ENCODE data around the gene PLBD2. TPM values are rescaled to one million over a fixed set of nuclear protein-coding genes. Genes with fewer than 3 reads are reported as not detected.

Gene PLBD2
- total RNA-seq, 1 donor from 2014 or later: 52.2 TPM

- H3K27ac Mint-ChIP-seq (ENCODE audit: unreplicated experiment): no peak overlapping the region
Measured at GRCh38 chr12:113401066-113402000, 42.9 kb downstream of the PLBD2 start.

GRCh38 chr12:113402586-113403260 lies 44.3 kb downstream of the PLBD2 start:
- no peaks in the 10 kb centered on the region for H3K9me3 ChIP-seq (ENCODE audit: insufficient read depth, low read depth, low read length)
- H3K27ac Mint-ChIP-seq (ENCODE audit: unreplicated experiment): no peak overlapping the region
- no peak overlapping the region for H3K4me3 Mint-ChIP-seq (ENCODE audit: unreplicated experiment)
- no peak overlapping the region for H2AFZ ChIP-seq (ENCODE audit: low read depth, low read length)
- H3K4me3 ChIP-seq (ENCODE audit: insufficient read depth, low read depth, low read length): no peak overlapping the region
- no peaks in the 10 kb centered on the region for H3K27me3 ChIP-seq (ENCODE audit: insufficient read depth, low read length)
- H3K36me3 ChIP-seq (ENCODE audit: insufficient read depth, low read length): no peaks in the 10 kb centered on the region
- H3K27me3 Mint-ChIP-seq (ENCODE audit: low read depth, unreplicated experiment): peaks cover 15% of the 10 kb centered on the region
- H3K36me3 Mint-ChIP-seq (ENCODE audit: low read depth, unreplicated experiment): no peaks in the 10 kb centered on the region
- DNase-seq (ENCODE audit: low read depth): no peak
- H3K27ac ChIP-seq (ENCODE audit: low read depth, low read length): no peak overlapping the region
- H3K9me3 Mint-ChIP-seq (ENCODE audit: unreplicated experiment): no peaks in the 10 kb centered on the region
- H3K4me1 ChIP-seq (ENCODE audit: insufficient read depth, low read length): no peaks in the 10 kb centered on the region
- no peak for TF ChIP-seq CTCF (IDR thresholded peaks at IDR 0.05; ENCODE audit: insufficient read depth, low read depth, low read length)
- no peak for TF ChIP-seq EZH2 (IDR thresholded peaks at IDR 0.05; ENCODE audit: insufficient read depth, low read length)
- H3K4me2 ChIP-seq (ENCODE audit: low read length): no peak overlapping the region
- H3K79me2 ChIP-seq (ENCODE audit: insufficient read depth, low read length): no peaks in the 10 kb centered on the region
- FAIRE-seq: no peak
- H3K9ac ChIP-seq (ENCODE audit: low read length): no peak overlapping the region
- H4K20me1 ChIP-seq (ENCODE audit: insufficient read depth, low read length): no peaks in the 10 kb centered on the region
- H3K4me1 Mint-ChIP-seq (ENCODE audit: low read depth, unreplicated experiment): no peaks in the 10 kb centered on the region

More at GRCh38 chr12:113401066-113402000, 42.9 kb downstream of the PLBD2 start:
- H3K27me3 ChIP-seq (ENCODE audit: insufficient read depth, low read length): peaks cover 4% of the 10 kb centered on the region
- Mint-ChIP-seq H3K27me3 (ENCODE audit: low read depth, unreplicated experiment) (peaks cover 18% of the 10 kb centered on the region), H3K4me3 (ENCODE audit: unreplicated experiment) (no peak overlapping the region), H3K9me3 (ENCODE audit: unreplicated experiment) (no peaks in the 10 kb centered on the region), H3K36me3 (ENCODE audit: low read depth, unreplicated experiment) (no peaks in the 10 kb centered on the region), H3K4me1 (ENCODE audit: low read depth, unreplicated experiment) (no peaks in the 10 kb centered on the region)
- H3K4me2 ChIP-seq (ENCODE audit: low read length): no peak overlapping the region
- no peak overlapping the region for H3K27ac ChIP-seq (ENCODE audit: low read depth, low read length)
- H3K9me3 ChIP-seq (ENCODE audit: insufficient read depth, low read depth, low read length): no peaks in the 10 kb centered on the region
- H3K4me1 ChIP-seq (ENCODE audit: insufficient read depth, low read length): no peaks in the 10 kb centered on the region
- TF ChIP-seq CTCF (IDR thresholded peaks at IDR 0.05; ENCODE audit: insufficient read depth, low read depth, low read length) (no peak), EZH2 (IDR thresholded peaks at IDR 0.05; ENCODE audit: insufficient read depth, low read length) (no peak)
- no peak for FAIRE-seq
- no peak overlapping the region for H3K4me3 ChIP-seq (ENCODE audit: insufficient read depth, low read depth, low read length)
- no peak for DNase-seq (ENCODE audit: low read depth)
- H3K36me3 ChIP-seq (ENCODE audit: insufficient read depth, low read length): no peaks in the 10 kb centered on the region
- no peak overlapping the region for H2AFZ ChIP-seq (ENCODE audit: low read depth, low read length)
- H3K79me2 ChIP-seq (ENCODE audit: insufficient read depth, low read length): no peaks in the 10 kb centered on the region
- no peak overlapping the region for H3K9ac ChIP-seq (ENCODE audit: low read length)
- H4K20me1 ChIP-seq (ENCODE audit: insufficient read depth, low read length): no peaks in the 10 kb centered on the region

All from astrocyte (in vitro differentiated cells and primary cell).